ENCODE results near the gene MAPK4.

The MAPK4 gene

GRCh38 chr18:50742952-50743351, 183.1 kb downstream of the MAPK4 start:
- TF ChIP-seq, protein P1, sequence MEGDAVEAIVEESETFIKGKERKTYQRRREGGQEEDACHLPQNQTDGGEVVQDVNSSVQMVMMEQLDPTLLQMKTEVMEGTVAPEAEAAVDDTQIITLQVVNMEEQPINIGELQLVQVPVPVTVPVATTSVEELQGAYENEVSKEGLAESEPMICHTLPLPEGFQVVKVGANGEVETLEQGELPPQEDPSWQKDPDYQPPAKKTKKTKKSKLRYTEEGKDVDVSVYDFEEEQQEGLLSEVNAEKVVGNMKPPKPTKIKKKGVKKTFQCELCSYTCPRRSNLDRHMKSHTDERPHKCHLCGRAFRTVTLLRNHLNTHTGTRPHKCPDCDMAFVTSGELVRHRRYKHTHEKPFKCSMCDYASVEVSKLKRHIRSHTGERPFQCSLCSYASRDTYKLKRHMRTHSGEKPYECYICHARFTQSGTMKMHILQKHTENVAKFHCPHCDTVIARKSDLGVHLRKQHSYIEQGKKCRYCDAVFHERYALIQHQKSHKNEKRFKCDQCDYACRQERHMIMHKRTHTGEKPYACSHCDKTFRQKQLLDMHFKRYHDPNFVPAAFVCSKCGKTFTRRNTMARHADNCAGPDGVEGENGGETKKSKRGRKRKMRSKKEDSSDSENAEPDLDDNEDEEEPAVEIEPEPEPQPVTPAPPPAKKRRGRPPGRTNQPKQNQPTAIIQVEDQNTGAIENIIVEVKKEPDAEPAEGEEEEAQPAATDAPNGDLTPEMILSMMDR (IDR thresholded peaks at IDR 0.05; ENCODE audit: insufficient read depth, missing control alignments), result no peak
- DNase-seq (ENCODE audit: insufficient read length, low spot score), result no peak
- no peak for FAIRE-seq

- peak; percentile 56 for FAIRE-seq
- TF ChIP-seq, protein P1 (IDR thresholded peaks at IDR 0.05; ENCODE audit: insufficient read depth, missing control alignments), result no peak
- DNase-seq (ENCODE audit: insufficient read length, low spot score), result no peak
Measured at GRCh38 chr18:50744253-50744652, 184.4 kb downstream of the MAPK4 start.

- DNase-seq (ENCODE audit: insufficient read length, low spot score), result no peak
- TF ChIP-seq, protein P1 (IDR thresholded peaks at IDR 0.05; ENCODE audit: insufficient read depth, missing control alignments), result no peak
- FAIRE-seq, result no peak
Measured at GRCh38 chr18:50745945-50746344, 186.1 kb downstream of the MAPK4 start.

GRCh38 chr18:50747849-50748242, 188.0 kb downstream of the MAPK4 start:
- no peak for FAIRE-seq
- TF ChIP-seq, protein P1 (IDR thresholded peaks at IDR 0.05; ENCODE audit: insufficient read depth, missing control alignments), result no peak
- DNase-seq (ENCODE audit: insufficient read length, low spot score), result no peak

DNA sequence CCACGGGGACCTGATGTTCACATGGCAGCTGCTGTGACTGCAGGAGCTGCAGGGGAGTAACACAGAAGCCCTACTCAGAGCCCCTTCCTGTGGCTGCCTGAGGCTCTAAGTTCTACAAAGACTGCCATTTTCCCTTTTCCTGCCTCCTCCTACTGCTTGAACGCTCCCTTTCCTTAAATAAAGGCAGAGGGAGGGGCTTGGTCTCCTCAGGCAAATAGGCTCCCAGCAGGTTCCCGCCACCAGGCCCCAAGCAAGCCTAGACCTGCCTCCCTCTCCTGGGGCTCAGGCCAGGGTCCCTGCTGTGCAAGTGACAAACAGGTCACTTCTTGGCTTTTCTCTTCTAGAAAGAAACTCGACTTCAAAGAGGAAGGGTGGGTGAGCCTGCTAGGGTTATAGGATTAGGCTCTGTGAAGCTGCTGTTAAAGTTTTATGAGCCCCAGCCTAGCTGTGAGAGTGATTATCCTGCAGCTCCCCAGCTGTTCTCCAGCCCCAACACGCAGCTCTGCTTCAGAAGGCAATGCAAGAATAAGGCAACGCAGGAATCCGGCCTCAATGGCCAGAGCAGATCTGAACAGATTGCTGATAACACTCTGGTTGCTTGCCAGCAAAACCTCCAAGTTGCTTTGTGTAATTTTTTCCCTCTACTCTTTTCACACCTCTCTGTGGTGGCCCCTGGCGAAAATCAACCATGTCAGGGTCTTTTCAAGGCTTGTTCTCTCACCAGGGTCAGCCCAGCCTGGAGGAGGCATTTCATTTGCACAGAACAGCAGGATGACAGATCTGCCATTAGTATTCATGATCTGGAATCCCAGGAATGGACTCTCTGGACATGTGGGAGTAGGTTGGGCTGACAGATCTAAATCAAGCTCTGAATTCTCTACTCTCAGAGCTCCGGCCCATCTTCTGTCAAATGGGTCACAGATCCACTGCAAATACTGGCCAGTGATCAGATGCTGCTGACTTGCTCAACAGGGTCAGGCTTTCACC, 188.6 kb downstream of the MAPK4 start:
- DNase-seq (ENCODE audit: insufficient read length, low spot score) (peak; percentile 62), FAIRE-seq (peak; percentile 87)
- TF ChIP-seq, protein P1 (IDR thresholded peaks at IDR 0.05; ENCODE audit: insufficient read depth, missing control alignments), result no peak

- FAIRE-seq (no peak), DNase-seq (ENCODE audit: insufficient read length, low spot score) (no peak)
- TF ChIP-seq, protein P1 (IDR thresholded peaks at IDR 0.05; ENCODE audit: insufficient read depth, missing control alignments), result no peak
Measured at GRCh38 chr18:50749421-50749820, 189.5 kb downstream of the MAPK4 start.

DNA sequence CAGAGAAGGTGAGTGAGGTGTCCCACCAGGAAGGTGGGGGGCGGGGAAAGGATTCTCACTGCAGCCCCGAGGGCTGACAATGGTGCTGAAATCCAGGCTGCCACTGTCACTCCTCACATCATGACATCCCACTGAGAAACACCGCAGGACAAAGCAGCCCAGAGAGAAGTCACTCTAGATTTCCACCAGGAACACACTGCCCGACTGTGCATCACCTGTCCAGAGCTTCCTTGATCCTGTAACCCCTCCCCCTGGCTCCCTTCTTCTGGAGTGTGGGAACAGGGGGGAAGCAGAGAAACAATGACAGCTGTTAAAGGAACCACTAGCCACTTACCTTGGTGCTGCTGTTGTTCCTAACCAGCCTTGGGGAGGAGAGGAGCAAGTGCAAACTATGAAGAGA, 190.1 kb downstream of the MAPK4 start:
- DNase-seq (ENCODE audit: insufficient read length, low spot score) (no peak), FAIRE-seq (no peak)
- TF ChIP-seq, protein P1 (IDR thresholded peaks at IDR 0.05; ENCODE audit: insufficient read depth, missing control alignments), result no peak

Measured in D721Med (cell line).